Measurements from ENCODE around the gene IDS. TPM values are rescaled to one million over a fixed set of nuclear protein-coding genes. Genes with fewer than 3 reads are reported as not detected.
"Not testable (repeated sequence)": the region's sequence is repeated elsewhere in the genome, so short reads cannot be mapped to it uniquely, and the experiment has no call there.

IDS gene, protein sequence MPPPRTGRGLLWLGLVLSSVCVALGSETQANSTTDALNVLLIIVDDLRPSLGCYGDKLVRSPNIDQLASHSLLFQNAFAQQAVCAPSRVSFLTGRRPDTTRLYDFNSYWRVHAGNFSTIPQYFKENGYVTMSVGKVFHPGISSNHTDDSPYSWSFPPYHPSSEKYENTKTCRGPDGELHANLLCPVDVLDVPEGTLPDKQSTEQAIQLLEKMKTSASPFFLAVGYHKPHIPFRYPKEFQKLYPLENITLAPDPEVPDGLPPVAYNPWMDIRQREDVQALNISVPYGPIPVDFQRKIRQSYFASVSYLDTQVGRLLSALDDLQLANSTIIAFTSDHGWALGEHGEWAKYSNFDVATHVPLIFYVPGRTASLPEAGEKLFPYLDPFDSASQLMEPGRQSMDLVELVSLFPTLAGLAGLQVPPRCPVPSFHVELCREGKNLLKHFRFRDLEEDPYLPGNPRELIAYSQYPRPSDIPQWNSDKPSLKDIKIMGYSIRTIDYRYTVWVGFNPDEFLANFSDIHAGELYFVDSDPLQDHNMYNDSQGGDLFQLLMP
- total RNA-seq (2022): 29.9 and 40.2 TPM in 2 replicates
- Bru-seq, nascent RNA: percentile 81 among the genes with signal in this experiment
- percentile 98 among the genes with signal in this experiment for BruChase-seq, experiment 1, labeled RNA remaining after a 6-hour chase
- BruChase-seq, experiment 2, labeled RNA remaining after a 2-hour chase: percentile 94 among the genes with signal in this experiment
- long read RNA-seq, full-length matches to known transcripts: 58 of 82 reads
- long read RNA-seq, partial matches to known transcripts: 3 of 82 reads
- long read RNA-seq, other reads (novel, unspliced or antisense): 21 of 82 reads

DNA sequence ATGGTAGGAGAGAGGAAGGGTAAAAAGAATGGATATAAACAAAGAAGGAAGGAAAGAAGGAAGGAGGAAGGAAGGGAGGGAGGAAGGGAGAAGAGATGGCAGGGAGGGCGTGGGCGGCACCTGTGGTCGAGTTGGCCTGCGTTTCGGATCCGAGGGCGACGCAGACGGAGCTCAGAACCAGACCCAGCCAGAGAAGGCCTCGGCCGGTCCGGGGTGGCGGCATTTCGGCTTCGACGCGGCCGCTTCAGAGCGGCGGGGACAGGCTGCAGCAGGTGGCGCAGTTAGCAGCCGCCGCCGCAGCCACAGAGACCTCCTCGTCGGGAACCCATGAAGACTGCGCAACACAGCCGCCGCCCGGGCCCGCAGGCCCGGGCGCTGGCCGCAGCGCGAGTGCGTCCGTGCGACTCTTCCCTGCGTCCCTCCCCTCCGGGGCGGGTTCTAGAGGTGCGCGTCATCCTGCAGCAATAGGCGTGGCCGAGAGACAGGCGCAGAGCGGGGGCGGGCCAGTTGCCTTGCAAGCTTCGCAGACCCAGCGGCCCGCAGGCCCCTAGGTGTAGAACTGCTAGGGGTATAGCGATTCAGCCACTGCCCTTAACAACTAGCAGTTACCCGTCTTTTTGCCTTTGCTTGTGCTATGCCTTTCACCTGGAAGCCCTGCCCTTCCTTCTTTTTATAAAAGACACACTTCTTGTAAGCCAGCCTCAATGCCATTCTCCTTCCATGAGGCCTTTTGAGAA lies at the start of gene IDS:
TSS of gene IDS (minus strand) at position 392 of the 737 bp plus-strand sequence. CDS start at position 223, 169 bp downstream.
- Mint-ChIP-seq H3K9me3 (ENCODE audit: unreplicated experiment) (no peaks in the 10 kb centered on the region), H3K27me3 (ENCODE audit: insufficient read depth, unreplicated experiment) (no peaks in the 10 kb centered on the region), H3K27ac (ENCODE audit: low read depth, unreplicated experiment) (peak within 1 kb of the TSS; percentile 66), H3K36me3 (ENCODE audit: insufficient read depth, unreplicated experiment) (peaks cover 10% of the 10 kb centered on the region), H3K4me1 (ENCODE audit: insufficient read depth, unreplicated experiment) (peaks cover 12% of the 10 kb centered on the region), H3K4me3 (ENCODE audit: unreplicated experiment) (peak within 1 kb of the TSS; percentile 77)
- DNase-seq (ENCODE audit: unreplicated experiment): peak; percentile 86
- POLR2A ChIA-PET: interaction anchor here (0.7 to 3.0 kb wide), 4 partner anchors 8 to 133 kb away, joined by 3 to 20 read pairs (median 8); partner anchors contain the start of gene EOLA1
- CTCF ChIA-PET: interaction anchor here (0.7 to 1.0 kb wide), 2 partner anchors 8 to 435 kb away, joined by 3 to 4 read pairs; no protein-coding TSS in a partner anchor
- BruUV-seq (replicated peaks): no TSS peak
- intact Hi-C loops (cut with micrococcal nuclease): no loop called here
- TF ChIP-seq, protein P1, sequence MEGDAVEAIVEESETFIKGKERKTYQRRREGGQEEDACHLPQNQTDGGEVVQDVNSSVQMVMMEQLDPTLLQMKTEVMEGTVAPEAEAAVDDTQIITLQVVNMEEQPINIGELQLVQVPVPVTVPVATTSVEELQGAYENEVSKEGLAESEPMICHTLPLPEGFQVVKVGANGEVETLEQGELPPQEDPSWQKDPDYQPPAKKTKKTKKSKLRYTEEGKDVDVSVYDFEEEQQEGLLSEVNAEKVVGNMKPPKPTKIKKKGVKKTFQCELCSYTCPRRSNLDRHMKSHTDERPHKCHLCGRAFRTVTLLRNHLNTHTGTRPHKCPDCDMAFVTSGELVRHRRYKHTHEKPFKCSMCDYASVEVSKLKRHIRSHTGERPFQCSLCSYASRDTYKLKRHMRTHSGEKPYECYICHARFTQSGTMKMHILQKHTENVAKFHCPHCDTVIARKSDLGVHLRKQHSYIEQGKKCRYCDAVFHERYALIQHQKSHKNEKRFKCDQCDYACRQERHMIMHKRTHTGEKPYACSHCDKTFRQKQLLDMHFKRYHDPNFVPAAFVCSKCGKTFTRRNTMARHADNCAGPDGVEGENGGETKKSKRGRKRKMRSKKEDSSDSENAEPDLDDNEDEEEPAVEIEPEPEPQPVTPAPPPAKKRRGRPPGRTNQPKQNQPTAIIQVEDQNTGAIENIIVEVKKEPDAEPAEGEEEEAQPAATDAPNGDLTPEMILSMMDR (IDR thresholded peaks at IDR 0.05; ENCODE audit: unreplicated experiment): no peak

DNA sequence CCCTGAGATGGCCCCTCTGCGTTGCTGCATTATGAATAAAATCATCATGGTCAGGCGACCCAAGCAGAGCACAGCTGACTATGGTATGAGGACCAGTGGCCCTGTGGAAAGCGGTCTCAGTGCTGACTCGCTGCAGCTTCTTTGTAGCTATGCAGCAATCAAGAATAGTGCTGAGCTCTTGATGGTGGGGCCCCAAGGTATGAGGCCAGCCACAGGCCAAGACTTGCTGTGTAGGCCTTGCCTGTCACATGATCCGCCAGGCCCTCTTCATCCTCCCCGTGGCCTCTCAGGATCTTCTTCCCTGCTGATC lies 46.8 kb upstream of the IDS start:
- POLR2A ChIA-PET; H3K4me3 Mint-ChIP-seq (ENCODE audit: unreplicated experiment); DNase-seq (ENCODE audit: unreplicated experiment); H3K36me3 Mint-ChIP-seq (ENCODE audit: insufficient read depth, unreplicated experiment); BruUV-seq (replicated peaks); H3K27me3 Mint-ChIP-seq (ENCODE audit: insufficient read depth, unreplicated experiment); intact Hi-C loops (cut with micrococcal nuclease); H3K9me3 Mint-ChIP-seq (ENCODE audit: unreplicated experiment); H3K4me1 Mint-ChIP-seq (ENCODE audit: insufficient read depth, unreplicated experiment); H3K27ac Mint-ChIP-seq (ENCODE audit: low read depth, unreplicated experiment); CTCF ChIA-PET: not testable (repeated sequence)

DNA sequence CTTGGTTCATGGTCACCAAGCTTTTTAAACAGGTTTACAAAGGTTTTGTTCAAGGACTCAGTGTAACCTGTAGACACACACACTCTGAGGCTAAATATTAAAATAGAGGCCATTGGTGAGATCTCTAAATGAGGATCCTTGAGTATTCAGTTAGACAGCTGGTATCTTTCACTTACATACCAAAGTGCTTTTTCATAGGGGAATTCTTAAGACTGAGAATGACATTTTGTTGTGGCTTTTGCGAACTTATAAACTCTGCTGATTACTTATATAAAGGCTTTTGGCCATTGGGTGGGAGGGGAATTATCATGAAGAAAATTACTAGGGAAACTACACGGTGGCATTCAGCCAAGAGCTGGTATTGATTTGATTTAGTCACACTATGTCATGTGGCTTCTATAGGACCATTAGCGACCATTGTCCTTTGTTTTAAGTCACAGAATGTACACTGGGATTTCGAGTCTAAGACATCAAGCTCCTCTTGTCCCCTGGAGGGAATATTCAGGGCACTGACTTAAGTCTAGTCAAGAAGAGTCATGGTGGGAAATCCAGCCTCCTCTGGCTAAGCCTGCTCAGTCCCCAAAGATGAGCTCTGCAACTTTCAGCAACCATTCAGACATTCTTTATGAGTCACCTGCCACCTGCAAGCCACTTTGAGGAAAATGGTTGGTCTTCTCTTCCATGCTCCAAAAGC lies 46.3 kb upstream of the IDS start:
- DNase-seq (ENCODE audit: unreplicated experiment); BruUV-seq (replicated peaks); H3K27me3 Mint-ChIP-seq (ENCODE audit: insufficient read depth, unreplicated experiment); H3K4me3 Mint-ChIP-seq (ENCODE audit: unreplicated experiment); CTCF ChIA-PET; H3K9me3 Mint-ChIP-seq (ENCODE audit: unreplicated experiment); H3K27ac Mint-ChIP-seq (ENCODE audit: low read depth, unreplicated experiment); intact Hi-C loops (cut with micrococcal nuclease); POLR2A ChIA-PET; H3K4me1 Mint-ChIP-seq (ENCODE audit: insufficient read depth, unreplicated experiment); H3K36me3 Mint-ChIP-seq (ENCODE audit: insufficient read depth, unreplicated experiment): not testable (repeated sequence)

DNA sequence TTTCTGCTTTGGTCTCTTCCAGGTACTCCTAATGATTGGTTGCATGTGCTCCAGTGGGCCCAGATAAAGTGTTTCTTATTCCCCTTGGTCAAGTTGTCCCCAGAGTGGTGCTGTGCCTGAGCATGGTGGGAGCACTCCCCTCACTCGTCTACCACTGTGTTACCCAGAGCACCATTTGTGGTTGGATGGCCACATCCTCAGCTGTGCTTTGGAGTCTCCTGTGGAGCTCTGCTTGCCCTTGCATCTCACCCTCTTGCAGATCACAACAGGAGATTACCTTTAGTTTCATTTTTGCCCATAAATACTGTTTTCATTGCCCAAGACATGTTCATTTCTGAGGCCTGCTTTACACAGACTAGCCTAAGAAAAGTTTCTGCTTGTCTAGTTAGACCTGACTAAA lies 45.3 kb upstream of the IDS start:
- BruUV-seq (replicated peaks); CTCF ChIA-PET; intact Hi-C loops (cut with micrococcal nuclease); H3K27me3 Mint-ChIP-seq (ENCODE audit: insufficient read depth, unreplicated experiment); DNase-seq (ENCODE audit: unreplicated experiment); H3K9me3 Mint-ChIP-seq (ENCODE audit: unreplicated experiment); POLR2A ChIA-PET; H3K27ac Mint-ChIP-seq (ENCODE audit: low read depth, unreplicated experiment); H3K36me3 Mint-ChIP-seq (ENCODE audit: insufficient read depth, unreplicated experiment); H3K4me3 Mint-ChIP-seq (ENCODE audit: unreplicated experiment); H3K4me1 Mint-ChIP-seq (ENCODE audit: insufficient read depth, unreplicated experiment): not testable (repeated sequence)

DNA sequence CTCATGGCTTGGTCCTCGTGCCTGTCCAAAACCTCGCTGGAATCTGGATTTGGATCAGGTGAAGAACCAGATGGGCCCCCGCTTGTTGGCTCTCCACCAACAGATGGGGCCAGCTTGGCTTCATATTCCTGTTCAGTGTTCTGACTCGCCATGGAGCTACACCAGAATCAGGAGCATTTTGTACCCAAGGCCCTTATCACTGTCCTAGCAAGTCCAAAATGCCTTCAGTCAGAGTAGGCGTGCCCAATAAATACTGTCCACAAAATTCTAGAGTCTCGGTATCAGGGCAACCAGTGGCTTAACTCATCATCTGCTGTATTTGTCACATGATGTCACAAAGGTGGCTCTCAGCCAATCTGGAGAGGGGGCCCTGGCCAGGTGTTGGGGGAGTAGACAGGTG lies 44.6 kb upstream of the IDS start, which contains the start of gene HSFX3:
TSS of gene HSFX3 (minus strand) at position 224 of the 400 bp plus-strand sequence. CDS start at position 152, 72 bp downstream.
- H3K4me3 Mint-ChIP-seq (ENCODE audit: unreplicated experiment); H3K4me1 Mint-ChIP-seq (ENCODE audit: insufficient read depth, unreplicated experiment); intact Hi-C loops (cut with micrococcal nuclease); H3K9me3 Mint-ChIP-seq (ENCODE audit: unreplicated experiment); H3K36me3 Mint-ChIP-seq (ENCODE audit: insufficient read depth, unreplicated experiment); BruUV-seq (replicated peaks); CTCF ChIA-PET; H3K27me3 Mint-ChIP-seq (ENCODE audit: insufficient read depth, unreplicated experiment); POLR2A ChIA-PET; H3K27ac Mint-ChIP-seq (ENCODE audit: low read depth, unreplicated experiment); DNase-seq (ENCODE audit: unreplicated experiment): not testable (repeated sequence)

DNA sequence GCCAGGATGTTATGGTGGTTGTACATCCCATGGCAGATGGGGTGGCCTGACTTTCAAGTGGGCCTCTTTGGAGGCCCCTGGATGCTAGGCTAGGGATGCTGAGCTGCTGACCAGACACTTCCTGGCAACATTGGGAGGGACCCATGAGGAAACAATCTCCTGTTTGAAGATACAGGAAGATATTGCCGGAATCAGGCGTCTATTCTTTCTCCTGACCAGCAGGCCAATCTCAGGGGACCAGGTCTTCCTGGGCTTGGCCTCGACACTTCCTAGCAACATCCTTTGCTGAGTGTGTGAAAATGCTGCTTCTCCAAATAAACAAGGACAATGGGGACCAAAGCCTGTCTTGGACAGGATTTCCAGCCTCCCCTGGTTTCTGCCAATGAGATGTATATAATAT lies 42.7 kb upstream of the IDS start:
- H3K36me3 Mint-ChIP-seq (ENCODE audit: insufficient read depth, unreplicated experiment); H3K9me3 Mint-ChIP-seq (ENCODE audit: unreplicated experiment); BruUV-seq (replicated peaks); intact Hi-C loops (cut with micrococcal nuclease); DNase-seq (ENCODE audit: unreplicated experiment); CTCF ChIA-PET; H3K4me1 Mint-ChIP-seq (ENCODE audit: insufficient read depth, unreplicated experiment); H3K27ac Mint-ChIP-seq (ENCODE audit: low read depth, unreplicated experiment); H3K27me3 Mint-ChIP-seq (ENCODE audit: insufficient read depth, unreplicated experiment); H3K4me3 Mint-ChIP-seq (ENCODE audit: unreplicated experiment); POLR2A ChIA-PET: not testable (repeated sequence)

DNA sequence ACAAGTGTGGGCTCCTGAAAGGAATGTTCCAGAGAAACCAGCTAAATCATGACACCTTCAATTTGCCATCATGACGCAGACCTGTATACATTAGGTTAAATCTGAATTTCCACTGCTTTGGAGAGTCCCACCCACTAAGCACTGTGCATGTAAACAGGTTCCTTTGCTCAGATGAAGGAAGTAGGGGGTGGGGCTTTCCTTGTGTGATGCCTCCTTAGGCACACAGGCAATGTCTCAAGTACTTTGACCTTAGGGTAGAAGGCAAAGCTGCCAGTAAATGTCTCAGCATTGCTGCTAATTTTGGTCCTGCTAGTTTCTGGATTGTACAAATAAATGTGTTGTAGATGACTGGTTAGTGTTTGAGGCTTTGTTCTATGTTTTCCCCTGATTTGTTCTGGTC lies 41.9 kb upstream of the IDS start:
- POLR2A ChIA-PET; H3K27me3 Mint-ChIP-seq (ENCODE audit: insufficient read depth, unreplicated experiment); H3K4me3 Mint-ChIP-seq (ENCODE audit: unreplicated experiment); DNase-seq (ENCODE audit: unreplicated experiment); BruUV-seq (replicated peaks); CTCF ChIA-PET; H3K36me3 Mint-ChIP-seq (ENCODE audit: insufficient read depth, unreplicated experiment); H3K27ac Mint-ChIP-seq (ENCODE audit: low read depth, unreplicated experiment); H3K9me3 Mint-ChIP-seq (ENCODE audit: unreplicated experiment); intact Hi-C loops (cut with micrococcal nuclease); H3K4me1 Mint-ChIP-seq (ENCODE audit: insufficient read depth, unreplicated experiment): not testable (repeated sequence)

Data from MCF 10A (cell line).